ENCODE data around the gene TMEM143. TPM values are rescaled to one million over a fixed set of nuclear protein-coding genes. Genes with fewer than 3 reads are reported as not detected.
"Not testable (repeated sequence)": the region's sequence is repeated elsewhere in the genome, so short reads cannot be mapped to it uniquely, and the experiment has no call there.

Gene TMEM143
- total RNA-seq, 1 donor, result 3.0 TPM

GRCh38 chr19:48297975-48298374 is 65.8 kb downstream of the TMEM143 start:
- TF ChIP-seq CTCF (IDR thresholded peaks at IDR 0.05; ENCODE audit: insufficient read depth, low read depth, low read length), result no peak
- DNase-seq (ENCODE audit: low read depth), result no peak

GRCh38 chr19:48296963-48297734 is 66.6 kb downstream of the TMEM143 start:
- no peak overlapping the region for H3K4me3 ChIP-seq (ENCODE audit: low read depth, low read length)
- DNase-seq (ENCODE audit: low read depth), result no peak
- TF ChIP-seq CTCF (IDR thresholded peaks at IDR 0.05; ENCODE audit: insufficient read depth, low read depth, low read length), result no peak

More at GRCh38 chr19:48297975-48298374, 65.8 kb downstream of the TMEM143 start:
- H3K4me3 ChIP-seq (ENCODE audit: low read depth, low read length), result no peak overlapping the region

- no peak for DNase-seq (ENCODE audit: low read depth)
- H3K4me3 ChIP-seq (ENCODE audit: low read depth, low read length), result no peak overlapping the region
- no peak for TF ChIP-seq CTCF (IDR thresholded peaks at IDR 0.05; ENCODE audit: insufficient read depth, low read depth, low read length)
Measured at GRCh38 chr19:48295458-48295857, 68.3 kb downstream of the TMEM143 start.

- DNase-seq (ENCODE audit: low read depth), result peak; percentile 30
Measured at GRCh38 chr19:48292798-48293197, 70.9 kb downstream of the TMEM143 start.

GRCh38 chr19:48291489-48291815 is 72.3 kb downstream of the TMEM143 start:
- H3K4me3 ChIP-seq (ENCODE audit: low read depth, low read length); DNase-seq (ENCODE audit: low read depth): not testable (repeated sequence)

More at GRCh38 chr19:48292798-48293197, 70.9 kb downstream of the TMEM143 start:
- TF ChIP-seq CTCF (IDR thresholded peaks at IDR 0.05; ENCODE audit: insufficient read depth, low read depth, low read length), result no peak
- no peak overlapping the region for H3K4me3 ChIP-seq (ENCODE audit: low read depth, low read length)

GRCh38 chr19:48290771-48291488 is 72.8 kb downstream of the TMEM143 start:
- peak; percentile 94 for TF ChIP-seq CTCF (IDR thresholded peaks at IDR 0.05; ENCODE audit: insufficient read depth, low read depth, low read length)
- DNase-seq (ENCODE audit: low read depth), result peak; percentile 82

GRCh38 chr19:48290401-48290770 is 73.4 kb downstream of the TMEM143 start:
- TF ChIP-seq CTCF (IDR thresholded peaks at IDR 0.05; ENCODE audit: insufficient read depth, low read depth, low read length), result peak; percentile 32
- peak overlapping the region; percentile 54 for H3K4me3 ChIP-seq (ENCODE audit: low read depth, low read length)
- DNase-seq (ENCODE audit: low read depth), result peak; percentile 52

More at GRCh38 chr19:48290771-48291488, 72.8 kb downstream of the TMEM143 start:
- H3K4me3 ChIP-seq (ENCODE audit: low read depth, low read length), result peak overlapping the region; percentile 54
